DOHH2 (cell line): ENCODE measurements around the gene SRRD.

Experiments used
- H3F3A ChIP-seq: fragments of 200-600 bp; sonication (generic), shearing (Covaris generic); 2 replicates; pipeline ENCODE4 v1.6.0; 2016; ENCODE audit warnings: antibody characterized with exemption, mild to moderate bottlenecking; ENCODE audit not compliant: control insufficient read depth, insufficient read depth
- H3K27ac ChIP-seq: fragments of 200-600 bp; sonication (generic); 2 replicates; pipeline ENCODE4 v1.5.1; 2014; ENCODE audit warnings: low read depth, mild to moderate bottlenecking, low read length, moderate library complexity
- H3K27me3 ChIP-seq: fragments of 200-600 bp; sonication (generic); 2 replicates; pipeline ENCODE4 v1.6.1; 2014; ENCODE audit warnings: mild to moderate bottlenecking, low read length, mixed read lengths; ENCODE audit not compliant: control insufficient read depth
- H3K36me3 ChIP-seq: fragments of 200-600 bp; sonication (generic); 2 replicates; pipeline ENCODE4 v1.6.1; 2014; ENCODE audit warnings: mild to moderate bottlenecking, low read length, moderate library complexity, mixed read lengths; ENCODE audit not compliant: control insufficient read depth
- H3K4me1 ChIP-seq: fragments of 200-600 bp; sonication (generic); 2 replicates; pipeline ENCODE4 v1.6.1; 2014; ENCODE audit warnings: mild to moderate bottlenecking, low read length, mixed read lengths; ENCODE audit not compliant: control insufficient read depth
- H3K4me2 ChIP-seq: fragments of 200-600 bp; sonication (generic); 2 replicates; pipeline ENCODE4 v1.6.0; 2014; ENCODE audit warnings: mild to moderate bottlenecking, low read length, moderate library complexity
- H3K4me3 ChIP-seq: fragments of 200-600 bp; sonication (generic); 2 replicates; pipeline ENCODE4 v1.5.1; 2014; ENCODE audit warnings: mild to moderate bottlenecking, low read length, mixed read lengths
- H3K79me2 ChIP-seq: fragments of 200-600 bp; sonication (generic); 2 replicates; pipeline ENCODE4 v1.6.1; 2014; ENCODE audit warnings: mild to moderate bottlenecking, low read length, mixed read lengths; ENCODE audit not compliant: control insufficient read depth
- H3K9me2 ChIP-seq: fragments of 200-600 bp; sonication (generic); replicated peaks from 2 replicates; pipeline ENCODE4 v1.6.1; 2014; ENCODE audit warnings: mild to moderate bottlenecking, low read length, mixed read lengths; ENCODE audit not compliant: control insufficient read depth
- H3K9me3 ChIP-seq: fragments of 200-600 bp; sonication (generic); 2 replicates; pipeline ENCODE4 v1.6.1; 2014; ENCODE audit warnings: antibody characterized with exemption, low read length, mixed read lengths; ENCODE audit not compliant: control insufficient read depth, insufficient read depth
- H4K20me1 ChIP-seq: fragments of 200-600 bp; sonication (generic); 2 replicates; pipeline ENCODE4 v1.6.0; 2014; ENCODE audit warnings: low read depth, mild to moderate bottlenecking, antibody characterized with exemption, low read length, moderate library complexity; ENCODE audit not compliant: control insufficient read depth, insufficient read depth
- EZH2phosphoT487 ChIP-seq: fragments of 200-600 bp; sonication (generic); IDR thresholded peaks from 2 replicates; pipeline ENCODE4 v1.6.1; 2017; ENCODE audit warnings: borderline replicate concordance, mild to moderate bottlenecking, antibody characterized with exemption, low read length, moderate library complexity, mixed read lengths
- TF ChIP-seq, protein P1 (sequence below): fragments of 200-600 bp; sonication (generic); IDR thresholded peaks from one replicate; pipeline ENCODE4 v1.5.1; 2014; ENCODE audit warnings: antibody characterized with exemption, mild to moderate bottlenecking, low read depth, low read length; ENCODE audit not compliant: poor library complexity, severe bottlenecking

The SRRD gene

DNA sequence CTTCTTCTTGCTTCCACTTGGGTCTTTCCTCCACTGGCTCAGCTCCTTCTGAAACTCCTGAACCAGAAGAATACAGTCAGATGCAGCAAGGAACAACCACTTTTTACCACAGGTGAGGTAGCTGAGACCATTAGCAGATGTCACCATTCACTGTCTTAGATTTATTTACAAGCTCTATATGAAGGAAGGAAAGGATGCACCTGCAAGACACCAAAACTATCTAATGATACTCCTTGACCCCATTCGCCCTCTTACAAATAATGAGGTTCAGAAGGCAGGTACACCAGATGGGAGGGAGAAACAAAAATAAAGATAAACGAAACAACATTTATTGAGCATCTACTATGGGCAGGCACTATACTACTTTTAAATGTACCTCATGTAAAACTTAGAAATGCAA is 18.3 kb downstream of the SRRD start:
- Histone ChIP-seq H3K36me3 (peaks cover 82% of the 10 kb centered on the region), H3F3A (peaks cover 17% of the 10 kb centered on the region), H3K9me3 (no peaks in the 10 kb centered on the region), H3K27me3 (no peaks in the 10 kb centered on the region), H3K4me2 (peak overlapping the region; percentile 75), H4K20me1 (no peaks in the 10 kb centered on the region), H3K4me1 (peaks cover 33% of the 10 kb centered on the region), H3K27ac (peak overlapping the region; percentile 83), H3K79me2 (peaks cover 24% of the 10 kb centered on the region), H3K9me2 (no peaks in the 10 kb centered on the region), H3K4me3 (no peak overlapping the region)
- TF ChIP-seq, protein P1, sequence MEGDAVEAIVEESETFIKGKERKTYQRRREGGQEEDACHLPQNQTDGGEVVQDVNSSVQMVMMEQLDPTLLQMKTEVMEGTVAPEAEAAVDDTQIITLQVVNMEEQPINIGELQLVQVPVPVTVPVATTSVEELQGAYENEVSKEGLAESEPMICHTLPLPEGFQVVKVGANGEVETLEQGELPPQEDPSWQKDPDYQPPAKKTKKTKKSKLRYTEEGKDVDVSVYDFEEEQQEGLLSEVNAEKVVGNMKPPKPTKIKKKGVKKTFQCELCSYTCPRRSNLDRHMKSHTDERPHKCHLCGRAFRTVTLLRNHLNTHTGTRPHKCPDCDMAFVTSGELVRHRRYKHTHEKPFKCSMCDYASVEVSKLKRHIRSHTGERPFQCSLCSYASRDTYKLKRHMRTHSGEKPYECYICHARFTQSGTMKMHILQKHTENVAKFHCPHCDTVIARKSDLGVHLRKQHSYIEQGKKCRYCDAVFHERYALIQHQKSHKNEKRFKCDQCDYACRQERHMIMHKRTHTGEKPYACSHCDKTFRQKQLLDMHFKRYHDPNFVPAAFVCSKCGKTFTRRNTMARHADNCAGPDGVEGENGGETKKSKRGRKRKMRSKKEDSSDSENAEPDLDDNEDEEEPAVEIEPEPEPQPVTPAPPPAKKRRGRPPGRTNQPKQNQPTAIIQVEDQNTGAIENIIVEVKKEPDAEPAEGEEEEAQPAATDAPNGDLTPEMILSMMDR: no peak
- no peak for TF ChIP-seq EZH2phosphoT487

DNA sequence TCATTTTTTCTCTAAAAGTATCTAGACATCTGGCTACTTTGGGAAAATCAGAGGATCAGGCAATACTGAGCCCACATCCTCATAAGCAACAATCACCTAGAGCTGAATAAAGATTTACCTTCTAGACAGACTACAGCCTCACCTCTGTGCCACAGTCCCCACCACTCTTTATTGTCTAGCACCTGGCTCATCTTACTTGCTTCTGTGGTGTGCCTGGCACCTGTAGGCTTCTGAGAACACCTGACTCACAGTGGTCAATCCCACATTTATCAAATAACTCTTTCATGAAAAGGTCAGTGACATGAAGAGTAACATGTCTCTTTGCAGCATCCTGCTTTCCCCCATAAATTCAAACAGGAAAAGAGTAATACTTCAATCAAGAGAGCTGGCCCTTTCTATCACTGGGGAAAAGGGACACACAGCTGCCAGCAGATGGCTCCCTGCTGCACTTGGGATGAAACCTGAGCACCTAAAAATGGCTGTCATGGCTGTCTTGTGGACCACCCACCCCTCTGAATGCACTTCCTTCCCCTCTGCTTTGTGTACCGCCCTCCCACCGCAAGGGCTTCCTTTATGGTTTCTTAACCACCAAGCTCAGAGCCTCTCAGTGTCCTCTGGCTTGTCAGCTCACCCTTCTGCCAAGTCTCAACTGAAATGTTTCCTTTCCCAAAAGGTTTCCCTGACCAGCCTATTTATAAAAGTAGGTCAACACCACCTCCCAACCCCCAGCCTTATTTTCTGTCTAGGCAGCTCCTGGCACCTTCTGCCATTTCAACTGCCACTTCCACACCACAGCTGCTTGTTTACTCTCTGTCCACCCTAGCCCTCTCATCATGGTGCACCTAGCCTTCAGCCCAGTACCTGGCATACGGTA is 19.2 kb downstream of the SRRD start:
- Histone ChIP-seq H3F3A (peaks cover 19% of the 10 kb centered on the region), H3K36me3 (peaks cover 81% of the 10 kb centered on the region), H3K9me2 (no peaks in the 10 kb centered on the region), H3K27ac (peak overlapping the region; percentile 83), H4K20me1 (no peaks in the 10 kb centered on the region), H3K4me3 (peak overlapping the region; percentile 55), H3K27me3 (no peaks in the 10 kb centered on the region), H3K4me2 (peak overlapping the region; percentile 75), H3K79me2 (peaks cover 23% of the 10 kb centered on the region), H3K4me1 (peaks cover 33% of the 10 kb centered on the region), H3K9me3 (no peaks in the 10 kb centered on the region)
- TF ChIP-seq, protein P1: peak; percentile 88
- no peak for TF ChIP-seq EZH2phosphoT487

- H3K79me2 ChIP-seq: peaks cover 29% of the 10 kb centered on the region
- peaks cover 33% of the 10 kb centered on the region for H3K4me1 ChIP-seq
- peaks cover 85% of the 10 kb centered on the region for H3K36me3 ChIP-seq
- peak overlapping the region; percentile 75 for H3K4me2 ChIP-seq
- no peaks in the 10 kb centered on the region for H3K27me3 ChIP-seq
- H4K20me1 ChIP-seq: no peaks in the 10 kb centered on the region
- H3K4me3 ChIP-seq: peak overlapping the region; percentile 55
- no peak for TF ChIP-seq EZH2phosphoT487
- TF ChIP-seq, protein P1: no peak
- peaks cover 19% of the 10 kb centered on the region for H3F3A ChIP-seq
- H3K27ac ChIP-seq: peak overlapping the region; percentile 83
- no peaks in the 10 kb centered on the region for H3K9me2 ChIP-seq
- H3K9me3 ChIP-seq: no peaks in the 10 kb centered on the region
Measured at GRCh38 chr22:26503758-26504157, 20.1 kb downstream of the SRRD start.
